H1 (cell line): ENCODE results near the gene BTG3. TPM values are rescaled to one million over a fixed set of nuclear protein-coding genes. Genes with fewer than 3 reads are reported as not detected.

Experiments used
- CTCF ChIA-PET: fragments of 300-600 bp; sonication (Branson Sonifier 250); formaldehyde crosslinking; loops from one replicate; lab custom pipeline; 2021; ENCODE audit not compliant: partially characterized antibody; lab: Charles Lee
- POLR2A ChIA-PET: fragments of 300-600 bp; sonication (Branson Sonifier 250); formaldehyde crosslinking; loops from one replicate; lab custom pipeline; 2021; ENCODE audit warnings: inconsistent platforms; ENCODE audit not compliant: partially characterized antibody; lab: Charles Lee
- DNase-seq, 2 experiments: peaks; one replicate each; pipeline versions ENCODE4 v3.0.0 to v3.0.0-alpha.2; 2010 to 2022; ENCODE audit warnings: low spot score in 2 of 2, low read depth in 1 of 2, mixed read lengths in 1 of 2
- FAIRE-seq: peaks from 2 replicates; lab custom pipeline; 2011; peaks lifted over from hg19 to GRCh38; lab: Jason Lieb, UNC
- H2AFZ ChIP-seq: 2 replicates; pipeline ENCODE4 v1.8.1; 2012; ENCODE audit warnings: low read length, inconsistent platforms
- H2AK5ac ChIP-seq: 2 replicates; pipeline ENCODE4 v1.6.1; 2013; ENCODE audit warnings: low read depth, low read length
- H2BK120ac ChIP-seq: replicated peaks from 2 replicates; pipeline ENCODE3; 2013; ENCODE audit warnings: low read depth, low read length, inconsistent platforms
- H2BK12ac ChIP-seq: 2 replicates; pipeline ENCODE4 v1.6.1; 2013; ENCODE audit warnings: low read depth, low read length
- H2BK15ac ChIP-seq: 2 replicates; pipeline ENCODE4 v1.6.1; 2013; ENCODE audit warnings: low read length
- H2BK20ac ChIP-seq: 2 replicates; pipeline ENCODE4 v1.6.1; 2013; ENCODE audit warnings: low read length
- H2BK5ac ChIP-seq: 2 replicates; pipeline ENCODE4 v1.6.1; 2013; ENCODE audit warnings: low read depth, low read length
- H3K14ac ChIP-seq: 2 replicates; pipeline ENCODE4 v1.6.1; 2013; ENCODE audit warnings: inconsistent platforms; ENCODE audit not compliant: insufficient read length
- H3K18ac ChIP-seq: 2 replicates; pipeline ENCODE4 v1.6.1; 2013; ENCODE audit warnings: low read length; ENCODE audit errors: extremely low read depth
- H3K23ac ChIP-seq: 2 replicates; pipeline ENCODE4 v1.6.1; 2013; ENCODE audit warnings: inconsistent platforms; ENCODE audit not compliant: insufficient read length
- H3K23me2 ChIP-seq: 2 replicates; pipeline ENCODE4 v1.6.1; 2013; ENCODE audit warnings: low read depth, low read length
- H3K27ac ChIP-seq: 2 replicates; pipeline ENCODE4 v1.6.1; 2011; ENCODE audit warnings: low read depth, low read length, inconsistent platforms
- H3K27me3 ChIP-seq, 4 experiments: replicated peaks in 1 of 4; 1 replicate in 1 of 4; 2 replicates in 3 of 4; pipeline versions ENCODE4 v1.6.1 to v1.8.1; 2011 to 2013; ENCODE audit warnings: low read length in 3 of 4, mild to moderate bottlenecking in 3 of 4, inconsistent platforms in 2 of 4, mixed read lengths in 2 of 4, moderate library complexity in 1 of 4; ENCODE audit not compliant: control insufficient read depth in 3 of 4, insufficient read depth in 3 of 4; ENCODE audit errors: extremely low read depth in 1 of 4
- H3K36me3 ChIP-seq, 4 experiments: 2 replicates each; pipeline versions ENCODE4 v1.6.1 to v1.8.1; 2011 to 2013; ENCODE audit warnings: mild to moderate bottlenecking in 4 of 4, low read length in 3 of 4, moderate library complexity in 2 of 4, control low read depth in 1 of 4, inconsistent platforms in 1 of 4; ENCODE audit not compliant: insufficient read depth in 4 of 4, control insufficient read depth in 2 of 4
- H3K4ac ChIP-seq: replicated peaks from 2 replicates; pipeline ENCODE3; 2013; ENCODE audit warnings: low read length, low read depth, mixed read lengths, inconsistent platforms; ENCODE audit not compliant: insufficient read length
- H3K4me1 ChIP-seq, 4 experiments: replicated peaks in 1 of 4; 1 replicate in 1 of 4; 2 replicates in 3 of 4; pipeline versions ENCODE4 v1.6.1 to v1.8.1; 2011 to 2013; ENCODE audit warnings: low read length in 3 of 4, inconsistent platforms in 2 of 4, mixed read lengths in 1 of 4; ENCODE audit not compliant: insufficient read depth in 4 of 4, control insufficient read depth in 3 of 4
- H3K4me2 ChIP-seq, 2 experiments: 2 replicates each; pipeline versions ENCODE4 v1.6.1 to v1.8.1; 2011 to 2013; ENCODE audit warnings: low read depth in 2 of 2, low read length in 2 of 2, control low read depth in 1 of 2, inconsistent platforms in 1 of 2, mild to moderate bottlenecking in 1 of 2; ENCODE audit not compliant: insufficient read depth in 1 of 2
- H3K4me3 ChIP-seq, 4 experiments: fragments of 200-600, 300-600 bp in 1 of 4; sonication (generic), shearing (Covaris generic), sonication (Bioruptor Twin) in 1 of 4; 2 replicates each; pipeline versions ENCODE4 v1.5.1 to v1.8.1; 2011 to 2016; ENCODE audit warnings: low read length in 4 of 4, low read depth in 3 of 4, control low read depth in 2 of 4, inconsistent platforms in 2 of 4, mild to moderate bottlenecking in 2 of 4, mixed read lengths in 1 of 4, moderate library complexity in 1 of 4; ENCODE audit not compliant: insufficient read depth in 2 of 4; ENCODE audit errors: extremely low read depth in 1 of 4
- H3K56ac ChIP-seq: replicated peaks from 2 replicates; pipeline ENCODE3; 2013; ENCODE audit warnings: low read depth, mild to moderate bottlenecking, mixed read lengths, low read length, inconsistent platforms; ENCODE audit not compliant: insufficient read length
- H3K79me1 ChIP-seq: 2 replicates; pipeline ENCODE4 v1.6.1; 2013; ENCODE audit warnings: low read depth, low read length, control low read depth
- H3K79me2 ChIP-seq, 2 experiments: 2 replicates each; pipeline versions ENCODE4 v1.6.1 to v1.8.1; 2012 to 2013; ENCODE audit warnings: low read length in 2 of 2, mild to moderate bottlenecking in 2 of 2, inconsistent platforms in 1 of 2; ENCODE audit not compliant: insufficient read depth in 2 of 2, control insufficient read depth in 1 of 2
- H3K9ac ChIP-seq, 4 experiments: replicated peaks in 1 of 4; 1 replicate in 1 of 4; 2 replicates in 3 of 4; pipeline versions ENCODE4 v1.6.1 to v1.8.1; 2011 to 2013; ENCODE audit warnings: low read depth in 3 of 4, low read length in 3 of 4, control low read depth in 2 of 4, mild to moderate bottlenecking in 2 of 4, moderate library complexity in 2 of 4, inconsistent platforms in 1 of 4; ENCODE audit errors: extremely low read depth in 1 of 4
- H3K9me3 ChIP-seq, 2 experiments: 2 replicates each; pipeline versions ENCODE4 v1.6.1 to v1.8.1; 2012 to 2013; ENCODE audit warnings: mild to moderate bottlenecking in 2 of 2, moderate library complexity in 2 of 2, control low read depth in 1 of 2, inconsistent platforms in 1 of 2, low read depth in 1 of 2, low read length in 1 of 2, mixed read lengths in 1 of 2; ENCODE audit not compliant: insufficient read depth in 2 of 2
- H4K20me1 ChIP-seq, 2 experiments: replicated peaks in 1 of 2; 2 replicates each; pipeline versions ENCODE3 to v1.8.1; 2011 to 2013; ENCODE audit warnings: inconsistent platforms in 2 of 2, low read length in 2 of 2, mild to moderate bottlenecking in 1 of 2; ENCODE audit not compliant: insufficient read depth in 2 of 2, control insufficient read depth in 1 of 2
- H4K5ac ChIP-seq: 2 replicates; pipeline ENCODE4 v1.6.1; 2013; ENCODE audit warnings: low read length, low read depth, mixed read lengths, inconsistent platforms; ENCODE audit not compliant: insufficient read length
- H4K8ac ChIP-seq: 2 replicates; pipeline ENCODE4 v1.8.0; 2013; ENCODE audit warnings: mild to moderate bottlenecking, moderate library complexity, low read length, inconsistent platforms; ENCODE audit not compliant: insufficient read depth; ENCODE audit errors: extremely low read depth
- H4K91ac ChIP-seq: replicated peaks from 2 replicates; pipeline ENCODE3; 2013; ENCODE audit warnings: low read length, mixed read lengths, inconsistent platforms; ENCODE audit not compliant: insufficient read length
- BACH1 ChIP-seq: IDR thresholded peaks from 2 replicates; pipeline ENCODE4 v1.6.1; 2012; ENCODE audit warnings: low read length, improper control_type of control experiment
- CBX5 ChIP-seq: fragments of 300-800, 300-1000 bp; sonication (generic); IDR thresholded peaks from 2 replicates; pipeline ENCODE4 v1.7.1; 2016; ENCODE audit warnings: antibody characterized with exemption, low read length, low read depth
- CREB1 ChIP-seq: IDR thresholded peaks from 2 replicates; pipeline ENCODE4 v1.6.1; 2012; ENCODE audit warnings: inconsistent platforms
- FOSL1 ChIP-seq: IDR thresholded peaks from 2 replicates; pipeline ENCODE4 v1.6.1; 2011; ENCODE audit warnings: mild to moderate bottlenecking, low read depth, low read length, moderate library complexity; ENCODE audit not compliant: insufficient read depth
- GTF2F1 ChIP-seq: IDR thresholded peaks from 2 replicates; pipeline ENCODE4 v1.6.1; 2012; ENCODE audit warnings: low read depth, low read length, improper control_type of control experiment, borderline replicate concordance
- HDAC6 ChIP-seq: IDR thresholded peaks from one replicate; pipeline ENCODE4 v1.7.1; 2012; ENCODE audit warnings: low read depth, mild to moderate bottlenecking, inconsistent platforms, low read length, moderate library complexity
- JUN ChIP-seq: IDR thresholded peaks from 2 replicates; pipeline ENCODE4 v1.6.1; 2011; ENCODE audit warnings: low read depth, mild to moderate bottlenecking, improper control_type of control experiment, low read length
- RAD21 ChIP-seq, 2 experiments: IDR thresholded peaks in 1 of 2; conservative IDR thresholded peaks in 1 of 2; 2 replicates each; pipeline ENCODE4 v1.6.1; 2011; ENCODE audit warnings: low read depth in 2 of 2, low read length in 2 of 2, improper control_type of control experiment in 1 of 2, inconsistent platforms in 1 of 2, mild to moderate bottlenecking in 1 of 2, moderate library complexity in 1 of 2
- SIRT6 ChIP-seq: IDR thresholded peaks from one replicate; pipeline ENCODE4 v1.7.1; 2012; ENCODE audit warnings: low read length, inconsistent platforms
- SIX5 ChIP-seq: IDR thresholded peaks from 2 replicates; pipeline ENCODE4 v1.6.1; 2011; ENCODE audit warnings: mild to moderate bottlenecking, low read depth, low read length
- TAF1 ChIP-seq: IDR thresholded peaks from 2 replicates; pipeline ENCODE4 v1.6.1; 2011; ENCODE audit warnings: mild to moderate bottlenecking, low read depth, low read length
- TEAD4 ChIP-seq: IDR thresholded peaks from 2 replicates; pipeline ENCODE4 v1.6.1; 2012; ENCODE audit warnings: low read depth, low read length, inconsistent platforms, mixed read lengths
- ZNF274 ChIP-seq: IDR thresholded peaks from 2 replicates; pipeline ENCODE4 v1.7.0; 2012; ENCODE audit warnings: low read length, borderline replicate concordance; ENCODE audit errors: extremely low read depth
- WGBS, 2 experiments: shearing (Covaris generic) in 1 of 2; methylation state at CpG; one replicate each; pipeline versions ENCODE4 v1.1.6 to v1.1.7; 2013 to 2015; ENCODE audit warnings: low lambda C conversion rate in 2 of 2, mixed read lengths in 2 of 2, inconsistent platforms in 1 of 2, low coverage in 1 of 2, missing lambda C conversion rate in 1 of 2; ENCODE audit not compliant: insufficient replicate concordance in 2 of 2, insufficient coverage in 1 of 2, insufficient read length in 1 of 2; ENCODE audit errors: extremely low coverage in 1 of 2, missing lambda C conversion rate in 1 of 2; 5-methylcytosine and 5-hydroxymethylcytosine counted together
- polyA plus RNA-seq, 7 experiments: library from polyadenylated mRNA; depleted of rRNA in 3 of 7; stranded (reverse) in 5 of 7; unstranded in 2 of 7; fragments of >200 nt in 5 of 7; fragments of 200-250 nt in 2 of 7; gene quantifications; 1 replicate in 5 of 7; 2 replicates in 1 of 7; 4 replicates in 1 of 7; pipeline versions ENCODE4 v1.2.1 to v1.2.3, GENCODE V29; 2011 to 2013; ENCODE audit warnings: missing spikeins in 2 of 7, mixed read lengths in 2 of 7
- total RNA-seq: library from RNA; stranded (reverse); fragmentation: NEBNext Ultra II Directional; extraction: Animal tissue kit (Norgen Biotek cat#: 25700); gene quantifications from 2 replicates; pipeline ENCODE4 v1.2.1, GENCODE V29; 2021
- TF ChIP-seq, protein P1 (sequence below): IDR thresholded peaks from 2 replicates; pipeline ENCODE4 v1.6.1; 2012; ENCODE audit warnings: inconsistent platforms

BTG3 gene
- total and polyA plus RNA-seq, 2 of the 8 experiments (the other 6 are each of a cell fraction or from before 2014, with no cell fraction given) = 13.6 to 25.9 TPM

DNA sequence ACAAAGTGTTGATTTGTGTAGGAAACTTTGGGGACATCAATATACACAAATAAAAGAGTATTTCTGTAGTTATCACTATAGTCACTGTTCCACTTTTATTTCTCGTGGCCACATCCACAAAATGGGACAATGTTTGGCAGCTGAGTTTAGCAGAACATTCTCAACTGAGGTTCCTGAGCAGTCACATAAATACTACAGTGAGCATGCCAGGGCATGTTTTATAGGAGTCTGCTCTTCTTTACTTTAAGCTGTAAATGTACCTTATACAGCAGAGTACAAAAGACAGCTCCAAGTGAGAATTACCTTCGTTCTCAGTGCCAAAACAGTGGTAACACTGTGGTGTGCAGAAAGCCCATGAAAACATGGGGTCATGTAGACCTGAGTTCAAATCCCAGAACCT, 5.0 kb downstream of the BTG3 start:
- no peaks in the 10 kb centered on the region; the same call in 1 of the 2 replicates for H3K79me1 ChIP-seq
- no peaks in the 10 kb centered on the region for H3K9me3 ChIP-seq
- no peak overlapping the region for H2BK15ac ChIP-seq
- peaks cover 0 to 8% (median 0%) of the 10 kb centered on the region in 4 experiments; a peak in 1 of 7 replicates for H3K4me1 ChIP-seq
- H3K23ac ChIP-seq = no peak overlapping the region
- no peak overlapping the region for H4K8ac ChIP-seq
- H3K79me2 ChIP-seq = peaks cover 10 to 62% of the 10 kb centered on the region in 2 experiments
- no peak overlapping the region for H2BK120ac ChIP-seq
- H3K14ac ChIP-seq = no peak overlapping the region
- no peak overlapping the region for H3K4me3 ChIP-seq
- peaks cover 5% of the 10 kb centered on the region in 2 experiments for H4K20me1 ChIP-seq
- peaks cover 7 to 61% (median 33%) of the 10 kb centered on the region in 4 experiments; a peak in 6 of 8 replicates for H3K36me3 ChIP-seq
- no peak overlapping the region for H2BK20ac ChIP-seq
- FAIRE-seq = no peak
- no peak overlapping the region for H4K5ac ChIP-seq
- WGBS, 2 experiments = 86% methylated on average over 2 of the region's 2 CpGs; no CpG with 5 or more reads in 1 of the 2 experiments
- H3K23me2 ChIP-seq = peaks cover 7% of the 10 kb centered on the region; the same call in 1 of the 2 replicates
- no peak overlapping the region for H2AFZ ChIP-seq
- H3K18ac ChIP-seq = no peak overlapping the region
- CTCF ChIA-PET = interaction anchor here (1.0 kb wide), 1 partner anchor 324 kb away, joined by 4 read pairs; no protein-coding TSS in a partner anchor
- H3K9ac ChIP-seq = 0 out of 7 replicates have a peak overlapping the region, but pooled peaks of 1 of the 4 experiments have one; percentile 6
- H3K27ac ChIP-seq = peak overlapping the region; percentile 43; the same call in 1 of the 2 replicates
- H3K56ac ChIP-seq = no peak overlapping the region
- DNase-seq = no peak
- peak overlapping the region; percentile 30; the same call in 1 of the 2 replicates for H2BK5ac ChIP-seq
- 0 out of 2 replicates have a peak overlapping the region, but pooled peaks have one; percentile 29 for H2BK12ac ChIP-seq
- peak overlapping the region; percentile 36 for H3K4ac ChIP-seq
- POLR2A ChIA-PET = no interaction called here
- H2AK5ac ChIP-seq = no peak overlapping the region
- no peak overlapping the region for H4K91ac ChIP-seq
- no peak overlapping the region for H3K4me2 ChIP-seq
- peaks cover 0 to 2% (median 0%) of the 10 kb centered on the region in 4 experiments; a peak in 1 of 7 replicates for H3K27me3 ChIP-seq
- TF ChIP-seq SIX5 (no peak), JUN (no peak), CREB1 (no peak), ZNF274 (no peak), SIRT6 (no peak), FOSL1 (no peak), HDAC6 (no peak), GTF2F1 (no peak), TAF1 (no peak), BACH1 (no peak), RAD21 (IDR thresholded peaks at IDR 0.05 in 1 of 2, conservative IDR thresholded peaks at IDR 0.05 in 1 of 2; ENCODE audit: low read depth in 2 of 2, low read length in 2 of 2) (no peak), TEAD4 (no peak), CBX5 (no peak)
- TF ChIP-seq, protein P1, sequence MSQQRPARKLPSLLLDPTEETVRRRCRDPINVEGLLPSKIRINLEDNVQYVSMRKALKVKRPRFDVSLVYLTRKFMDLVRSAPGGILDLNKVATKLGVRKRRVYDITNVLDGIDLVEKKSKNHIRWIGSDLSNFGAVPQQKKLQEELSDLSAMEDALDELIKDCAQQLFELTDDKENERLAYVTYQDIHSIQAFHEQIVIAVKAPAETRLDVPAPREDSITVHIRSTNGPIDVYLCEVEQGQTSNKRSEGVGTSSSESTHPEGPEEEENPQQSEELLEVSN = no peak
